HPDE6-E6E7 (cell line): ENCODE measurements around the gene ZNF777.

ENCODE experiments used
- DNase-seq: peaks from one replicate; pipeline ENCODE4 v3.0.0; 2011; ENCODE audit warnings: missing footprints; ENCODE audit errors: extremely low spot score

ZNF777 gene

GRCh38 chr7:149476791-149477190, 15.9 kb upstream of the ZNF777 start:
- no peak for DNase-seq

GRCh38 chr7:149475121-149476045, 14.5 kb upstream of the ZNF777 start:
- DNase-seq, result no peak

GRCh38 chr7:149474309-149475120, 13.7 kb upstream of the ZNF777 start:
- DNase-seq, result no peak

GRCh38 chr7:149473251-149473650, 12.4 kb upstream of the ZNF777 start:
- no peak for DNase-seq

GRCh38 chr7:149471289-149471953, 10.6 kb upstream of the ZNF777 start:
- no peak for DNase-seq

- no peak for DNase-seq
Measured at GRCh38 chr7:149469806-149470205, 8.9 kb upstream of the ZNF777 start.

GRCh38 chr7:149468208-149468607, 7.3 kb upstream of the ZNF777 start:
- DNase-seq, result no peak

GRCh38 chr7:149467321-149467859, 6.5 kb upstream of the ZNF777 start:
- no peak for DNase-seq

- no peak for DNase-seq
Measured at GRCh38 chr7:149466364-149466763, 5.5 kb upstream of the ZNF777 start.

- DNase-seq, result no peak
Measured at GRCh38 chr7:149463500-149464161, 2.8 kb upstream of the ZNF777 start.

- DNase-seq, result no peak
Measured at GRCh38 chr7:149462101-149462520, 1.2 kb upstream of the ZNF777 start.

GRCh38 chr7:149459540-149460452, 1.1 kb downstream of the ZNF777 start:
- DNase-seq, result no peak

GRCh38 chr7:149459201-149459539, 1.7 kb downstream of the ZNF777 start:
- DNase-seq, result no peak

- no peak for DNase-seq
Measured at GRCh38 chr7:149458235-149458634, 2.6 kb downstream of the ZNF777 start.

- DNase-seq, result no peak
Measured at GRCh38 chr7:149457766-149458165, 3.1 kb downstream of the ZNF777 start.

GRCh38 chr7:149456506-149457421, 4.1 kb downstream of the ZNF777 start:
- no peak for DNase-seq

- no peak for DNase-seq
Measured at GRCh38 chr7:149455175-149455950, 5.5 kb downstream of the ZNF777 start.

GRCh38 chr7:149454750-149455149, 6.1 kb downstream of the ZNF777 start:
- DNase-seq, result no peak

GRCh38 chr7:149454006-149454405, 6.9 kb downstream of the ZNF777 start:
- no peak for DNase-seq
